ENCODE results near the gene ROCK2.
A peak's percentile ranks its signal among the peaks of the same experiment; 100 is the strongest.
"Not testable (repeated sequence)": the region's sequence is repeated elsewhere in the genome, so short reads cannot be mapped to it uniquely, and the experiment has no call there.

ROCK2 gene

DNA sequence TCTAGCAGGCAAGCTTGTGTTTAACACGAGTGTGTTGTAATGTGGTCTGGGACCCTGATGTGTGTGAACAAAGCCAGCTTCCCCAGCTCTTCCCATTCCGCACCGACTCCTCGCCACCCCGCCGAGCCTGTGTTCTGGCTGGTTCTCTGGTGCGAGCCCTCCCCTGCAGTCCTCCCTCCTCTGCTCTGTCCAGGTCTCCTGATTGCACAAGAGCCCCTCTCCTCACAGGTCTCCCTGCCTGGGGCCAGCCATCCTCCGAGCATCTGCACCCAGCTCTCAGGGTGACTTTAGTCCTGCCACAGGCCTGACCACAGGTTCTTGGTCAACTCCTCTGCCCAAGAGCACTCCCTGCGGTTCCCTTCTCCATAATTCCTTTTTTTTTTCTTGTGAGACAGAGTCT, 175.9 kb downstream of the ROCK2 start:
- DNase-seq, result no peak

DNA sequence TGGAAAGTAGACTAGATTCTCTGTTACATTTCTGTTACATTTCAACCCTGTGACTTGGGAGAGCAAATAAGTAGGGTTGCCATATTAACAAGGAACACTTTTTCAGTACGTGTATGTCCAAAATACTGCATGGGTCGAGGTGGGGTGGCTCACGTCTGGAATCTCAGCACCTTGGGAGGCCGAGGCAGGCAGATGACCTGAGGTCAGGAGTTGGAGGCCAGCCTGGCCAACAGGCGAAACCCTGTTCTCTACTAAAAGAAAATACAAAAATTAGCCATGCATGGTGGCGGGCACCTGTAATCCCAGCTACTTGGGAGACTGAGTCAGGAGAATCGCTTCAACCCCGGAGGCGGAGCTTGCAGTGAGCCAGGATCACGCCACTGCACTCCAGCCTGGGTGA, 178.0 kb downstream of the ROCK2 start:
- no peak for DNase-seq

DNA sequence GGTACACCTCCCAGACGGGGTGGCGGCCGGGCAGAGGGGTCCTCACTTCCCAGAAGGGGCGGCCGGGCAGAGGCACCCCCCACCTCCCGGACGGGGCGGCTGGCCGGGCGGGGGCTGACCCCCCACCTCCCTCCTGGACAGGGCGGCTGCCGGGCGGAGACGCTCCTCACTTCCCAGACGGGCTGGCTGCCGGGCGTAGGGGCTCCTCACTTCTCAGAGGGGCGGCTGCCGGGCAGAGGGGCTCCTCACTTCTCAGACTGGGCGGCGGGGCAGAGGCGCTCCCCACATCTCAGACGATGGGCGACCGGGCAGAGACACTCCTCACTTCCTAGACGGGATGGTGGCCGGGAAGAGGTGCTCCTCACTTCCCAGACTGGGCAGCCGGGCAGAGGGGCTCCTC, 179.4 kb downstream of the ROCK2 start:
- not testable (repeated sequence) for DNase-seq

DNA sequence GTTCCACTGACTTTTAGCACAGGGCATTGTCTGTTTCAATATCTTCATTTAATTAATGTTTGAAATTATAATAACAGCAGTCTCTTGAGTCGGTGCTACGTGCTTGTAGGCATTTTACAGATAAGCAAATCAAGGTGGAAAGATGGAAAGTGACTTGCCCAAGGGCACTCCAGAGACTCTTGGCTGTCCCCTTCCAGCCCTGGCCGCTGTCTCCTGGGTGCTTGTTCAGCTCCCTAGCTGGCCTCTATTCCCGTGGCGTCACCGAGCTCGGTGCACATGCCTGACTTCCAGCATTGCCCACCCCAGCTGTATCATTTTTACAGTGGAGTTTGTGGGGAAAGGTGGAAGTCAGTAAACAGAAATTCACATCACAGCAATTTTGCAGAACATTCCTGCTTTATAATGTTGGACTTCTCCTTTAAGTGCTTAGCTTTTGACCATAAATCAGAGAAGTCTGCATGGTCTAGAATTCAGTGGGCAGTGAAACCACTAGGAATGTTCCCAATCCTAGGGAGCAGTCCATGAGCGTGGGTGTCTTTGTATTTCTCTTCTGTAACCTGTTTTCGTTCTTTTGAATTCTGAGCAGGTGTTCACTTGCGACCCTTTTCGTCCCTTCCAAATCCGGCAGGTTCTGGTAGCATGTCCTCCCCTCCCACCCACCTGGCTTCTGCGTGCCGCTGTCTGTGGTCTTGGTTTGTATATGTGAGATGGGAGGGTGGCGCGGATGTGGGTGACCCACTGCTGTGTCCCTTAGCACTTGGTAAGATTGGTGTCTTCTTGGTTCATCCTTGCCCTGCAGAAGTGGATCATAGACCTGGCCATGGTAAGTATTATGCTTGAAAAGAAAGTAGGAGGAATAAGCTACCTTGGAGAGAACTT, 180.8 kb downstream of the ROCK2 start:
- DNase-seq, result no peak

DNA sequence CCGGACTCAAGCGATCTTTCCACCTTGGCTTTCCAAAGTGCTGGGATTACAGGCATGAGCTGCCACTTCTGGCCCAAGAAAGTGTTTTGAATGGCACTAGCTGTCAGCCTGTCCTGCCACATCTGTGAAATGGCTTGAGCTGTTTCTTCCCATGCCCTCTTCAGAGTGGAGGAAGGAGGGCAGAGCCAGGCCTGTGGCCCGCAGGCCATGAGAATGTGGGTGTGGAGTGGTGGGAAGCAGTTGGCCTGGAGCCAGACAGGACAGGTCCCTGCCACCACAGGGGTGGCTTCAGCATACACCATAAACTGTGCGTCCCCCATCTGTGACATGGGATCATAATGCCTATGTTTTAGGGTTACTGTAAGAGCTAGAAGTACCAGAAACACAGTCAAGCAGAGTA, 182.7 kb downstream of the ROCK2 start:
- DNase-seq, result no peak

DNA sequence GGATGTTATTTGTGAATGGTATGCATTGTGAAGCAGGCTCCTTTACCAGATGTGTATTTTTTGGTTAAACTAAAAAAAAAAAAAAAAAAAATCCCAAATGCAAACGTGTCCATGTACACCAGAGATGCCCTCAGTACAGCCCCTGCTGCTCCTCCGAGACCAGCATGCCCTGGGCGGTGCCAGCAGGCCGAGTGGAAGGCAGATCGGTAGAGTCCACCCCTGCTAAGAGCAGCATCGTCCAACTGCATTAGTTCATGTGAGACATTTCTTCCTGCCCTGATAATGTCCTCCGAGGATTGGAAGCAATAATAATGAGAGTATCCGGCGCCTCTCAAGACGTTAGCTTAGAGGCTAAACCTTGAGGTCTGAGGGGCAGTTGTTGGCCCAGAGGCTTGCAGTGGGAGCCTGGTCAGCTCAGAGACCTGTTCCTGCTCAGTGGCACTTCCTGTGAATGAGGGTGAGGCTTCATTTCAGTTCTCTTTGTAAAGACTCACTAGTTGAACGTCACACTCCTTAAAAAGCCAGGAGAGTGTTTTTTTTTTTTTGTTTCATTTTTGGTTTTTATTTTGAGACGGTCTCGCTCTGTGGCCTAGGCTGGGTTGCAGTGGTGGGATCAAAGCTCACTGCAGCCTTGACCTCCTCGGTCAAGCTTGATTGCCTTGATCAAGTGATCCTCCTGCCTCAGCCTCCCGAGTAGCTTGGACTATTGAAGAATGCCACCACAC, 183.5 kb downstream of the ROCK2 start:
- peak in 1 of 2 experiments; percentile 22 for DNase-seq

DNA sequence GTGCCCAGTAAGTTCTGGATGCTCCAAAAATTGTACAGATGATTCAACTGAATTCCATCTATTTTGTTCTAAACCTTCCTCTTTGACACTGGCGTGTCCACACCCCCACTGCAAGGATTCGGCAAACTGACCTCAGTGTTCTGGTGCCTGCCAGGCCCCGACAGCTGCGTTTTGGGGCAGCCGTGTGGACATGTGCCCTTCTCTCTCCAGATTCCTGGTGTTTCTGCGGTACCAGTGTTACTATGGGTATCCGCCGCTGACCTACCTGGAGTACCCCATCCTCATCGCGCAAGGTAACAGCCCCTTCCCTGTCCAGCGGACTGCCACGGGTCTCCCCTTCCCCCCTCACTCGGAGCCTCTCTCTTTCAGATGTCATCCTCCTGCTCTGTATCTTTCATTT, 184.2 kb downstream of the ROCK2 start:
- no peak for DNase-seq

DNA sequence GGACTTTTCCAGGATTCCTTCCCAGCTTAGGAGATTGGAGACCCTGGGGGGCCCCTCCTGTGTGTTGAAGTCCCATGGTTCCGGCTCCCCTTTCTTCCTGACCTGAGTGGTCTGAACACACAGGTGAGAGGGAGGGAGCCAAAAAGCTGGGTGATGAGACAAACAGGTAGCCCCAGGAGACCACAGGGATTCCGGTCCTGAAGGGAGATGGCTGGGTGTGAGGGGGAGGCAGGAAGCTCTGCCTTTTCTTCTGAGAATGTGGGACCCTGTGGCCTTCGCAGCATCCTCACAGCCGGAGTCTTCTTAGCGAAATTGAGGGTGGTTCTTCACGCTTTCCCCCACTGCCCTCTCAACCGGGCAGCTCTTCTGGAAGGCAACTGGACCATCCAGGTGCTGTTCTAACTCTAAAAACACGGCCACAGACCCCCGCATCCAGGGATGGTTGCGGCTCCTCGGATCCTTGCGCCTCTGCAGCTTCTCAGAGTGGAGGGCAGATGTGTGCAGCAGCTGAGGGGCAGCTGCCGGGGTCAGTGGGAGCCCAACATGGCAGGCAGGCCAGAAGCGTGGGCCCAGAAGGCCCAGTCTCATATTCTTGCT, 184.8 kb downstream of the ROCK2 start:
- no peak for DNase-seq

DNA sequence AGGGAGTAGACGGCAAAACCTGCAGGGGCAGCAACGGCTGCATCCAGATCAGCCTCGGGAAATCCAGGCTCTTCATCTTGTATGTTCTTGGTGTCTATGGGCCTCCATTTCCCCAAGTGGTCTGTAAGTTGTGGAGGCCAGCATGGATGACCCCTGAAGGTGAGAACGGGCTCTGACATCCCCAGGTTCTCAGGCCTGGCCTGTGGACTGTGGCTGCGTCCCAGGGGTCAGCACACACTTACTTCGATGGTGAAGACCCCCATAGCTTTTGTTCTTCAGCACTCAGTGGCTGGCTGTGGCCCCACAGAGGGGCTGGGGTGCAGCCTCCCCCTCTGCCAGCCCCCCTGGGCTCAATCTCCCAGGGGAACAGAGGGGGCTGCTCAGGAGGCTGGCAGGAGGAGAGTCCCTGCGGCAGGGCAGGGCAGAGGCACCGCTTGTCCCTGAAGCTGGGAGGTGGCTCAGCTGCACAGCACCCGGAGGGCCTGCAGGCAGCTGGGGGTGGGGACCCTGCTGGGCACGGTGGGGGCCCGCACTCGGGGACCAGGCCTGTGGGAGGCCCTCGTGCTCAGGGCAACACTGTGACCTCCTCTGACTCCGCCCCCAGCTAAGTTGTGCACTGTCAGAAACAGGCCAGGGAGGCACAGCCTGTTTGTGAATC, 185.4 kb downstream of the ROCK2 start:
- DNase-seq, result no peak

DNA sequence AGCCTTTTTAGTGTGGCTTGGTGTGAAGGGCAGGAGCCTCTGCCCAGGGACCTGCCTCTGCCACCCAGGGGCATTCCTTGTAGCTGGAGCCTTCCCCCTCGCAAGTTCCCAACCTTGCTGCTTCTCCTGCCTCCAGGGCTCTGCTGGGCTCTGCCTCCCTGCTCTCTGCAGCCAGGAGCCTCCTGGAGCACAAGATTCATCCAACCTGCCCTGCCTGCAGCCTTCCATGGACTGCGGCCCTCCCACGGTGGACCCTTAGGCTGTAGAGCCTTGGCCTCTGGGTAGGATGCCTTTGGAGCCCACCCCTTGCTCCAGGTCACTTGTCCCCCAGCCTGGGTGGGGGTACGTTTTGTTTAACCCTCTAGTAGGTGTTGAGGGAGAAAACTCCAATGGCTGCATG, 186.7 kb downstream of the ROCK2 start:
- no peak for DNase-seq

DNA sequence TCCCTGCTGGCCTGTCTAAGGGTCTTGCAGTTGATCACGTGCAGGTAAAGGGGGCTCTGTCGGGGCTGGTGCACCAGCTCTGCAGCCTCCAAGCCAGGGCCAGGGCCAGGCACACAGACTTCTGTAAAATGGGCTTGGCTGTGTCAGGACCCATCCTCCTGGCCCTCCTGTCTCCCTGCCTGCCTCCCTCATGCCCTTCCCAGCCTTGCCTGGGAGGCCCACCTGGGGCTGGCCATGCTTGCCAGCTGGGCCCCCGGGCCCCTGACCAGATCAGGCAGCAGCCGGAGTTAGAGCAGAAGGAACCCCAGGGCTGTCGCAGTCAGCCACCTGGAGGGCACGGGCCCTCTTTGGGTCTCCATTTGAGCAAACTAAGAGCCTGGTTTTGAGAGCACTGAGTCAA, 187.1 kb downstream of the ROCK2 start:
- DNase-seq, result no peak

DNA sequence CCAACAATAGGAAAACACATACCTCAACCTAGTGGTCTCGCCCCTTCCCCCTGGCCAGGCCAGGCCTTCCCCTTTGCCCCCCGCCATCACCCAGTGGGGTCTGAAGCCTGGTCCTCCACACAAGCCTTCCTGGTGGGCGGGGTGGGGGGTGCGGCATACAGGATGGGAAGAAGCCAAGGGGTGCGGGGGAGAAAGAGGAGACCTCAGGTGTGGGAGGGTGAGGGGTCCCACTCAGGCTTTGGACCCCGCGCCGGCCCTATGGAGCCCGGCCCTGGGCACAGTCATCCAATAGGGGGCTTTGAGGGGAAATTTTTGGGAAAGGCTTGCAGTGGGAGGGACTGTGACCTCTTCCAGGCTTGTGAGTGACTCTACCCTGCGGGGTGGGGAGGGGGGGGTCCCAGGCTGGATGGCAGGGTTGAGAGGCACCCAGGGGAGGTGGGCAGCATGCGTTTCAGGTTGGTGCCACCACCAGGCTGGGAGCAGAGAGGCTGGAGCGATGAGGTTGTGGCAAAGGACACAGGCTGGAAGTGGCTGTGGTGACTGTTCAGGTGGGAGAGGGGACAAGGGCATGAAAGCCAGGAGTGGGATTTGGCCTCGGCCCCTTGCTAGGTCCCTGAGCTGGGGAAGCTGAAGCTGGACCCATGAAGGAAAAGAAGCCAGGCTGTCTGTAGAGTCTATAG, 187.9 kb downstream of the ROCK2 start:
- DNase-seq, result no peak

DNA sequence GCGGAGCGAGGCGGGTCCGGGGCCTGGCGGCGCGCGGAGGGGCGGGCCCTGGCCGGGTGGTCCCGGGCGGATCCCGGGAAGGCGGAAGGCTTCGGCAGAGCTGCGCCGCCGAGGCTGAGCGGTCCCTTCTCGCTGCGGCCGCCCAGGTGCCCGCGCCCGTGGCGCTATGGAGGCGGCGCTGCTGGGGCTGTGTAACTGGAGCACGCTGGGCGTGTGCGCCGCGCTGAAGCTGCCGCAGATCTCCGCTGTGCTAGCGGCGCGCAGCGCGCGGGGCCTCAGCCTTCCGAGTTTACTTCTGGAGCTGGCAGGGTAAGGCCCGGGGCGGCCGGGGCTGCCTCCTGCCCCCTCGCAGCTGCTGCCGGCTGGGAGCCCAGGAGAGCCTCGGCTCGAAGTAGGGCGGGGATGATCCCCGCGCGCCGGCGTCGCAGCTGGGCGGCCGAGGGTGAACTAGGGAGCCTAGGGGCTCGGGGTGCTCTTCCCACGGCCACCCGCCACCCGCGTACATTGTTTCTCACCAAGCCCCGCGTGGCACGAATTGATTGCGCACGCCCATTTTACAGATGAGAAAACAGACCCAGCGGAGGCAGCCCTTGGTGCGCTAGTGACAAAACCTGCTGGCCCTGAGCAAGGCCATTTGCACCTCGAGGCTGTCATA, 188.9 kb downstream of the ROCK2 start, which contains the start of gene SLC66A3:
Gene SLC66A3, plus strand, starts transcription at position 87 of the 655 bp plus-strand sequence. Its CDS starts 80 bp downstream, at position 167.
- peak in 1 of 2 experiments; percentile 57 for DNase-seq

DNA sequence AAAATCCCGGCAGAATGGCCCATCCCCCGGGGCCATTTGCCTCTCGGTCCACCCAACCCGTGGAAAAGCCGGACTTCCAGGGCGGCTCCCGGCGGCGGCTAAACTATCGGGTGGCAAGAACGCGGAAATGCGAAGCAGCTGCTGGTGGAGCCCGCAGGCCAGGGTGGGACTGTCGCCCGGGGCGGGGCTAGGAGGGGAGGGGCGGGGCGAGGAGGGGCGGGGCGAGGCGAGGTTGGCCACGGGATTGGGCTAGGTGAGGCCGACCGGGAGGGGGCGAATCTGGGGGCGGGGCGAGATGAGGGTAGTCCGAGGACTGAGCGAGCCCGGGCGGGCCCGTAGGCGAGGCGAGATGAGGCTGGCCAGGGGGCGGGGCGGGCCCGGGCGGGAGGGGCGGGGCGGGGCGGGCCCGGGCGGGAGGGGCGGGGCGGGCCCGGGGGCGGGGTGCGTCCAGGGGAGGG, 189.5 kb downstream of the ROCK2 start:
- DNase-seq, result peak; percentile 98

DNA sequence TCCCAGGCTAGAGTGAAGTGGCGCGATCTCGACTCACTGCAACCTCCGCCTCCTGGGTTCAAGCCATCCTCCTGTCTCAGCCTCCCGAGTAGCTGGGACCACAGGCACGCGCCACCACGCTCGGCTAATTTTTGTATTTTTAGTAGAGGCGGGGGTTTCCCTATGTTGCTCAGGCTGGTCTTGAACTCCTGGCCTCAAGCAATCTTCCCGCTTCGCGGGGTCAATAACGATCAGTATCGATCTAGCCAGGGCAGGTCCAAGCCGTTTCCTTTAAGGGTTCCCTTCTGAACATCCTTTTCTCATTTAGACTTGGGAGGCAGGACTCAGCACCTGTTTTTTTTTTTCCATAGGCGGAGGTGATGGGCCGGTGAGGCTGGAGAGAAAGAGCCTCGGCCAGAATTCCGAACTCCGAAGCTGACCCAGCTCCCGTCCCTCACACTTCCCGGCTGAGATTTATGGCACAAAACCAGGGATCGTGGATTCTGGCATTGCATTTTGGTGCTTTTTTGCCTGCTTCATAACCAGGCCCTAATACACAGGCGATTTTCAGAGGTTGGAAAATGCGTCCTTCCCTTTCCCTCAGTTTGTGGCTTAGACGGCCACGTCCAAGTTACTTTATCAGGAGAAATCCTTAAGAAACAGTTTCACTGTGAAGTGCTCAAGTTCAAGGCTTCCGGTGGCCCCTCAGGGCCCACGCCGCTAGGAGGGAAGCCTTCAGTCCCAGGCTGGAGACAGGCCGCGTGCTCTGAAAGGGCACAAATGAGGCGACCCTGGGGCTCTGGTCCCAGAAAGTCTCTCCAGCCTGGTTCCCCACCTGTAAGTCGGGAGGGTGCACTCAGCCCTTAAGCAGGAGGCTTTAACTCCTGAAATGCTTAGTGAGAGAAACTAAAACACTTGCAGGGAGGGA, 190.2 kb downstream of the ROCK2 start:
- DNase-seq, result no peak

DNA sequence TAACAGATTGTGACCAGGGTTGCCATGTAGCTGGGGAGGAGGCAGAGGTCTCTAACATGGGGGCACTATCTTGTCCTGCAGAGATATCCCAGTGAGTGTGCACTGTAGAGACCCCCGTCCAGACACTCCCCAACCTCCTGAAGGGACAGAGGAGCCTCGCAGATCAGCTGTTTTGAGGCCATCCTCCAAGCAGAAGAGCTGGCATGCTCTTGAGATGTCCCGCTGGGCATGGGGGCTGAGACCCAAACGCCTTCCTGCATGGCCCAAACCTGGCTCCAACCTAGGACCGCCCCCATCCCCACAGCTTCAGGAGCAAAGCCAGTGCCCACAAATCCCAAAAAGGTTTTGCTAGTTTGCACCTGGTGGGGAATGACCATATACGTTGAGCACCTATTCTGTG, 191.8 kb downstream of the ROCK2 start:
- DNase-seq, result no peak

DNA sequence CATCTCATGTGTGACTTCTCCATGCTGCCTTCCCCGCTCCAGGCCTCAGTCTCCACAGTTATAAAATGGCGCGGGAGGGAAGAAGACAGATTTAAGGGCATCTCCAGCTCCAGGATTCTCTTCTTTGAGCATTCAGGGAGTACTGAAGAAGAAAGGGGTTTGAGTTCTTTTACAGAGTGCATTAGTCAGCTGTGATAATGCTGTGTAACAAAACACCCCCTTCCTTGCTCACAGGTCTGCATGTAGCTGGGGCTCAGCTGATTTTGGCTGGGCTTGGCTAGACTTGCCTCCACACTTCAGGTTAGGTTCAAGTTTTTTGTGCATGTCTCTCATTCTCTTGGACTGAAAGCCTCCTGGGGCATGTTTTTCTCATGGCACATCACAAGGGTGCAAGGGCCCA, 197.2 kb downstream of the ROCK2 start:
- no peak for DNase-seq

DNA sequence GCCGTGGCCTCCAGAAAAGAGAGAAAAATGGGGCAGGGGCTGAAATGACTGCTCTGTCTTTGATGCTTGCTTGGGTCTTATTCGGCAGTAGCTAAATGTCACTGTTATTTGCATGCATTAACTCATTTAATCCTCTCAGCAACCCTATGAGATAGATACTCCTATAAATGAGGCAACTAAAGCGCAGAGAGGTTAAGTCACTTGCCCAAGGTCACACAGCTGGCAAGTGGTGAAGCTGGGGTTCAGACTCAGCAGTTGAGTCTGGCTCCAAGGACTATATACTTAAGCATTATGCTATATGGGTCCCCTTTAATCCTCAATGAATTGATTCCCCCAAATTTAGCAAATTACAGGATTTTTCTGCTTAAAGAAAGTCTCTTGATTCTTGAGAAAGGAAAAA, 198.4 kb downstream of the ROCK2 start:
- no peak for DNase-seq

DNA sequence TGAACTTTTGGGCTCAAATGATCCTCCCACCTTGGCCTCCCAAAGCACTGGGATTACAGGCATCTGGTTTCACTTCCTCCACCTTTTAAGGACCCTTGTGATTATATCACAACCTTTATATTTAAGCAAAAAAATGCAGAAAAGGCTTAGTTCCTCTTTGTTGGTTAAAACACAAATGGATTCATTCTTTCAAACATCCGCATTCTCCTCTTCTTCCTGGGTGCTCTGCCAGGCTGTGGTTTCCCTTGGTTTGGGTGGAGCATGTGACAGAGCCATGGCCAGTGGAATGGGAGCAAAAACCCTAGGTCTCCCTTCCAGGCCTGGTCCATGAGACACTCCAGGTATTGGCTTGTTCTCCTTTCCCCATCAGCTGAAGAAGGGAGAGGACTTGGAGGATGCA, 199.1 kb downstream of the ROCK2 start:
- no peak for DNase-seq

DNA sequence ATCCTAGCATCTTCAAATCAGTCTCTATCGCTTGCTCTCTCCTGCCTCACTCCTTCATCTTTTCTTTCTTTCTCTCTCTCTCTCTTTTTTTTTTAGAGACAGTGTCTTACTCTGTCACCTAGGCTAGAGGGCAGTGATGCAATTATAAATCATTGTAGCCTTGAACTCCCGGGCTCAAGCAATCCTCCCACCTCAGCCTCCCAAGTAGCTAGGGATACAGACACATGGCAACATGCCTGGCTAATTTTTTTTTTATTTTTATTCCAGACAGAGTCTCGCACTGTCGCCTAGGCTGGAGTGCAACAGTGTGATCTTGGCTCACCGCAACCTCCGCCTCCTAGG, 199.7 kb downstream of the ROCK2 start:
- DNase-seq, result no peak
